ENCODE data around the gene HEMGN. TPM values are rescaled to one million over a fixed set of nuclear protein-coding genes. Genes with fewer than 3 reads are reported as not detected.

The HEMGN gene
- total RNA-seq, 6 donors from 2014 or later: 0.26 to 3.0 (median 0.51) TPM

DNA sequence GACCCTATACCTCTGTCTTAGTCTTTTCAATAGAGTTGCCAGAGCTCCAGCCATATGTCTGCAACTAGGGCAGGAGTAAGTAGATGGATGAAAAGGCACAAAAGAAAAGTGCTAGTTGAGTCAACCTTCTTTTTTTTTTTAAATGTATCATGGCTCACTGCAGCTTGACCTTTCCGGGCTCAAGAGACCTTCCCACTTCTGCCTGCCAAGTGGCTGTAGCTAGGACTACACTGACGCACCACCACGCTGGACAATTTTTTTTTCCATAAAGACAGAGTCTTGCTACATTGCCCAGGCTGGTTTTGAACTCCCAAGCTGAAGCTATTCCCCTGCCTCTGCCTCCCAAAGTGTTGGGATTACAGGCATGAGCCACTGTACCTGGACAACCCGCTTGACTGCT, 57.6 kb downstream of the HEMGN start:
- H3K4me1 ChIP-seq: no peaks in the 10 kb centered on the region
- no peaks in the 10 kb centered on the region for H3K9me3 ChIP-seq
- ATAC-seq (ENCODE audit: low FRiP score in 2 of 2) (no peak), DNase-seq (no peak)
- TF ChIP-seq EP300 (IDR thresholded peaks at IDR 0.05): no peak
- no peak for TF ChIP-seq POLR2AphosphoS5 (IDR thresholded peaks at IDR 0.05)
- TF ChIP-seq, protein P1, sequence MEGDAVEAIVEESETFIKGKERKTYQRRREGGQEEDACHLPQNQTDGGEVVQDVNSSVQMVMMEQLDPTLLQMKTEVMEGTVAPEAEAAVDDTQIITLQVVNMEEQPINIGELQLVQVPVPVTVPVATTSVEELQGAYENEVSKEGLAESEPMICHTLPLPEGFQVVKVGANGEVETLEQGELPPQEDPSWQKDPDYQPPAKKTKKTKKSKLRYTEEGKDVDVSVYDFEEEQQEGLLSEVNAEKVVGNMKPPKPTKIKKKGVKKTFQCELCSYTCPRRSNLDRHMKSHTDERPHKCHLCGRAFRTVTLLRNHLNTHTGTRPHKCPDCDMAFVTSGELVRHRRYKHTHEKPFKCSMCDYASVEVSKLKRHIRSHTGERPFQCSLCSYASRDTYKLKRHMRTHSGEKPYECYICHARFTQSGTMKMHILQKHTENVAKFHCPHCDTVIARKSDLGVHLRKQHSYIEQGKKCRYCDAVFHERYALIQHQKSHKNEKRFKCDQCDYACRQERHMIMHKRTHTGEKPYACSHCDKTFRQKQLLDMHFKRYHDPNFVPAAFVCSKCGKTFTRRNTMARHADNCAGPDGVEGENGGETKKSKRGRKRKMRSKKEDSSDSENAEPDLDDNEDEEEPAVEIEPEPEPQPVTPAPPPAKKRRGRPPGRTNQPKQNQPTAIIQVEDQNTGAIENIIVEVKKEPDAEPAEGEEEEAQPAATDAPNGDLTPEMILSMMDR (IDR thresholded peaks at IDR 0.05): no peak
- 73 to 81% methylated on average over 4 of the region's 4 CpGs for WGBS, 2 donors
- no peak overlapping the region for H3K27ac ChIP-seq
- no peak overlapping the region for H3K4me3 ChIP-seq
- H3K36me3 ChIP-seq: no peaks in the 10 kb centered on the region
- H3K27me3 ChIP-seq: no peaks in the 10 kb centered on the region

Small RNA genes lying within 50 kb of the gene (small RNA-seq; reads per million reads assigned to genes)
- 0 reads per million in 4 donors for gene RF00019

Other genes starting within 250 kb of the HEMGN start
- gene XPA, start 240.8 kb downstream of the HEMGN start, total RNA-seq: 10 to 100 TPM; 10.4 to 26.8 (median 11.5) TPM
- 1 to 10 TPM in 1 of 6 donors, not detected in 5; 1.8 TPM for gene FOXE1, start 84.9 kb downstream of the HEMGN start, total RNA-seq
- gene TRMO, start 15.7 kb downstream of the HEMGN start, total RNA-seq: 10 to 100 TPM; 18.1 to 68.1 (median 37.7) TPM
- gene ANP32B, start 45.2 kb upstream of the HEMGN start, total RNA-seq: 100 to 1,000 TPM in 2 of 6 donors, 10 to 100 TPM in 4; 34.1 to 116 (median 66.0) TPM
- gene NANS, start 118.6 kb upstream of the HEMGN start, total RNA-seq: 10 to 100 TPM; 41.4 to 75.5 (median 60.7) TPM
- 10 to 100 TPM; 28.6 to 52.1 (median 46.2) TPM for gene TRIM14, start 181.1 kb upstream of the HEMGN start, total RNA-seq

Measured in upper lobe of left lung (tissue), 6 donors.